Kidney (tissue), 14 donors: Measurements from ENCODE around the gene PRPF40A. TPM values are rescaled to one million over a fixed set of nuclear protein-coding genes. Genes with fewer than 3 reads are reported as not detected.

Source experiments
- DNase-seq, 5 donors: peaks; one replicate each; pipeline ENCODE4 v3.0.0-alpha.2; 2013 to 2020
- FAIRE-seq: peaks from 2 replicates; lab custom pipeline; 2012; peaks lifted over from hg19 to GRCh38; lab: Jason Lieb, UNC
- H3K27ac ChIP-seq, 2 donors: one replicate each; pipeline ENCODE4 v1.7.0; 2013; ENCODE audit warnings: low read depth in 2 of 2, low read length in 2 of 2, inconsistent platforms in 1 of 2
- H3K27me3 ChIP-seq: one replicate; pipeline ENCODE4 v1.7.1; 2013; ENCODE audit warnings: low read length, inconsistent platforms; ENCODE audit not compliant: control insufficient read depth, insufficient read depth
- H3K36me3 ChIP-seq, 3 donors: one replicate each; pipeline versions ENCODE4 v1.7.0 to v1.7.1; 2013; ENCODE audit warnings: low read length in 3 of 3, control low read depth in 1 of 3, inconsistent platforms in 1 of 3; ENCODE audit not compliant: insufficient read depth in 3 of 3, control insufficient read depth in 2 of 3
- H3K4me1 ChIP-seq, 3 donors: one replicate each; pipeline versions ENCODE4 v1.7.0 to v1.7.1; 2013; ENCODE audit warnings: low read length in 3 of 3, inconsistent platforms in 1 of 3, low read depth in 1 of 3; ENCODE audit not compliant: control insufficient read depth in 2 of 3, insufficient read depth in 2 of 3
- H3K4me3 ChIP-seq, 3 donors: one replicate each; pipeline versions ENCODE4 v1.7.0 to v1.8.1; 2013; ENCODE audit warnings: low read length in 3 of 3, control low read depth in 1 of 3, inconsistent platforms in 1 of 3
- H3K9ac ChIP-seq, 3 donors: one replicate each; pipeline versions ENCODE4 v1.7.0 to v1.7.1; 2013; ENCODE audit warnings: low read length in 3 of 3, control low read depth in 1 of 3, inconsistent platforms in 1 of 3
- H3K9me3 ChIP-seq, 3 donors: one replicate each; pipeline versions ENCODE4 v1.7.0 to v1.7.1; 2013; ENCODE audit warnings: low read length in 3 of 3, control low read depth in 1 of 3, inconsistent platforms in 1 of 3; ENCODE audit not compliant: control insufficient read depth in 2 of 3, insufficient read depth in 1 of 3
- CTCF ChIP-seq: IDR thresholded peaks from 3 replicates; pipeline ENCODE4 v1.5.1; 2012; ENCODE audit warnings: mild to moderate bottlenecking, moderate library complexity, borderline replicate concordance; ENCODE audit not compliant: insufficient read depth; ENCODE audit errors: extremely low read depth
- intact Hi-C: fragments of 100-400 bp; cut with DNase I; formaldehyde crosslinking; loops from one replicate; pipeline ENCODE4 v1.11.1; 2022
- polyA plus RNA-seq: library from polyadenylated mRNA; stranded (reverse); fragments of 350-450 nt; fragmentation: Illumina TruSeq; extraction: RNeasy Lipid Tissue Mini Kit (QIAGEN cat#74804); gene quantifications from one replicate; pipeline ENCODE4 v1.2.3, GENCODE V29; 2014; ENCODE audit warnings: low read depth, low replicate concordance; ENCODE audit not compliant: insufficient read depth
- total RNA-seq: library from RNA; stranded (reverse); fragmentation: NEBNext Ultra II Directional; extraction: Animal tissue kit (Norgen Biotek cat#: 25700); gene quantifications from one replicate; pipeline ENCODE4 v1.2.1, GENCODE V29; 2021
- donor health status: control.
- donor health status: control.
- donor health status: control.
- donor health status: control.
- donor health status: control.
- donor health status: DM: yes; HTN: yes; CAD: no.
- donor health status: Normal renal cell carcinoma (clear cell type).

The PRPF40A gene
- total and polyA plus RNA-seq, 2 donors from 2014 or later, result 20.2 to 82.7 TPM

GRCh38 chr2:152715112-152715511 lies 2.1 kb downstream of the PRPF40A start:
- no peak for TF ChIP-seq CTCF
- no peak overlapping the region for H3K27ac ChIP-seq
- H3K4me1 ChIP-seq, result peaks cover 1 to 6% (median 4%) of the 10 kb centered on the region in 3 donors
- H3K27me3 ChIP-seq, result no peaks in the 10 kb centered on the region
- no peak for DNase-seq
- H3K36me3 ChIP-seq, result peaks cover 0 to 3% (median 3%) of the 10 kb centered on the region in 3 donors
- intact Hi-C loops, result no loop called here
- H3K4me3 ChIP-seq, result no peak overlapping the region
- FAIRE-seq, result no peak
- no peak overlapping the region for H3K9ac ChIP-seq
- H3K9me3 ChIP-seq, result no peaks in the 10 kb centered on the region

GRCh38 chr2:152710713-152711112 lies 6.5 kb downstream of the PRPF40A start:
- peaks cover 0 to under 1% (median 0%) of the 10 kb centered on the region in 3 donors for H3K4me1 ChIP-seq
- H3K27me3 ChIP-seq, result no peaks in the 10 kb centered on the region
- DNase-seq (no peak), FAIRE-seq (no peak)
- H3K36me3 ChIP-seq, result peaks cover 0 to 5% (median 3%) of the 10 kb centered on the region in 3 donors
- no peak overlapping the region for H3K9ac ChIP-seq
- H3K27ac ChIP-seq, result no peak overlapping the region
- H3K9me3 ChIP-seq, result no peaks in the 10 kb centered on the region
- intact Hi-C loops, result no loop called here
- no peak for TF ChIP-seq CTCF
- H3K4me3 ChIP-seq, result no peak overlapping the region

GRCh38 chr2:152708742-152709141 lies 8.5 kb downstream of the PRPF40A start:
- intact Hi-C loops, result no loop called here
- Histone ChIP-seq H3K27me3 (no peaks in the 10 kb centered on the region), H3K9me3 (no peaks in the 10 kb centered on the region), H3K4me3 (no peak overlapping the region), H3K9ac (no peak overlapping the region), H3K36me3 (peaks cover 0 to 5% (median 3%) of the 10 kb centered on the region in 3 donors), H3K27ac (no peak overlapping the region), H3K4me1 (no peaks in the 10 kb centered on the region)
- DNase-seq (no peak), FAIRE-seq (no peak)
- no peak for TF ChIP-seq CTCF

GRCh38 chr2:152706477-152707021 lies 10.7 kb downstream of the PRPF40A start:
- Histone ChIP-seq H3K4me3 (no peak overlapping the region), H3K27ac (no peak overlapping the region), H3K9me3 (no peaks in the 10 kb centered on the region), H3K4me1 (no peaks in the 10 kb centered on the region), H3K27me3 (no peaks in the 10 kb centered on the region), H3K9ac (no peak overlapping the region), H3K36me3 (peaks cover 0 to 4% (median 0%) of the 10 kb centered on the region in 3 donors)
- TF ChIP-seq CTCF, result no peak
- intact Hi-C loops, result no loop called here
- DNase-seq (no peak), FAIRE-seq (no peak)
